ENCODE results near the gene SORBS2.

- TF ChIP-seq POLR2A (IDR thresholded peaks at IDR 0.05): no peak
- no peak for TF ChIP-seq CTCF (IDR thresholded peaks at IDR 0.05)
Measured at GRCh38 chr4:185793116-185793485, 18.9 kb downstream of the SORBS2 start.
